ENCODE data around the gene PSENEN.

Gene PSENEN

DNA sequence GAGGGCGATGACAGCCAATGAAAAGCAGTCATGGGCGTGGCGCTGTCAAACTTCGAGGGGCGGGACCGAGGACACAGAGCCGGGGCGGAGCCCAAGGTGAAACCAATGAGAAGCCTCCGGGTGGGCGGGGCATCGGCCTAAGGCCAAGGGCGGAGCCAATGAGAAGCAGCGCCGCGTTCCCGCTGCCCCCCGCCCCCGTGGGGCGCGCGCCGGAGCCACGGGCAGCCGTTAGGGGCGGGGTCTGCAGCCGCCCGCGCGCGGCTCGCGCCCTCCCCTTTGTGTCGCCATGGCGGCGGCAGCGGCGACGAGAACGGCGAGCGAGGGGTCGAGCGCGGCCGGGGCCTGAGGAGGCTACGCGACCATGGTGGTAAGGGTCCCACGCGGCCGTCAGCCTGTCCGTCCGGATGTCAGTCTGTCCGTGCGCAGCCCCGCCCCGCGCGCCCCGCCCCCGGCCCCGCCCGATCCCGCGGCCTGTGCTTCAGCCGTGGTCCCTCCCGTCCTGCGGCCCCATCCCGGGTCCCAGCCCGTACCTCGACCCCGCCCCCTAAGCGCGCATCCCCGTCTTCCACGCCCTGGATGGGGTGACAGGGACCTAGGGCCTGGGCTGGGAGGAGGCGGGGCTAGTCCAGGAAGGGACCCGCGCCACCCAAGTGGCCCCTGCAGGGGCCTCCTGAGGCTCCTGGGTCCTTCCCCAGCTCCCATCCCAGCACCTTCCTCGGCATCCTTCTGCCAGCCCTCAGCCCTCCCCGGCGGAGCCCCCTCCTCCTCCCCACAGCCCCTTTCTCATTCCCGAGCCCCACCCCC is 30.0 kb downstream of the PSENEN start, which contains the start of gene ARHGAP33:
Gene ARHGAP33, plus strand, starts transcription at position 267 of the 804 bp plus-strand sequence. Its CDS starts 95 bp downstream, at position 362.
- peak; percentile 99 for DNase-seq

DNA sequence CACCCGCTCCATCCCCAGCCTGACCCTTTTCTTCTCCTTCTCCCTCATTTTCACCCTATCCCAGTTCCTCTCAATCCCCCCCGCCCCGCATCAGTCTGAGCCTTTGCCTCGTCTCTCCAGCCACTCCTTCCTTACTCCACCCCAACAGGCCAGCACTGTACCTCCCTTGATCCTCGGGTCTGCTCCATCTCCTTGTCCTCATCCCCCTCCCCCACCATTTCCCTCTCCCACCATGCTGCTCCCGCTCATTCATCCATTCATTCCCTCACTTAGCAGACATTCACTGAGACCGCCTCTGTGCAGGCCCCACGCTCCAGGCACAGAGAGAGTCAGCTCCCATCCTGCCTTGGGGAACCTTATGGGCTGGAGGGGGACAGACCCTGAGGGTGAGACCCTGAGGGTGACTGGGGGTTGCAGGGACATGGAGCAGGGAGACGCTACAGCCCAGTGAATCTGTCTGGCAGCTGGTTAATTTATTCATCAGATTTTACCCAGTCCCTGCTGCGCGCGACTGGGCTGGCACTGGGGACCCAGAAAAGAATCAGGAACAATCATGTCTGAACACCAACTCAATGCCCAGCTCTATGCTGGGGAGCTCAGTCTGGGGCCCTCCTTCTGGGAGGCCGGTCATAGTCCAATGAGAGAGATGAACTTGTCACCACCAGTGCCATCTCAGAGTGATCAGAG is 30.8 kb downstream of the PSENEN start:
- no peak for DNase-seq

DNA sequence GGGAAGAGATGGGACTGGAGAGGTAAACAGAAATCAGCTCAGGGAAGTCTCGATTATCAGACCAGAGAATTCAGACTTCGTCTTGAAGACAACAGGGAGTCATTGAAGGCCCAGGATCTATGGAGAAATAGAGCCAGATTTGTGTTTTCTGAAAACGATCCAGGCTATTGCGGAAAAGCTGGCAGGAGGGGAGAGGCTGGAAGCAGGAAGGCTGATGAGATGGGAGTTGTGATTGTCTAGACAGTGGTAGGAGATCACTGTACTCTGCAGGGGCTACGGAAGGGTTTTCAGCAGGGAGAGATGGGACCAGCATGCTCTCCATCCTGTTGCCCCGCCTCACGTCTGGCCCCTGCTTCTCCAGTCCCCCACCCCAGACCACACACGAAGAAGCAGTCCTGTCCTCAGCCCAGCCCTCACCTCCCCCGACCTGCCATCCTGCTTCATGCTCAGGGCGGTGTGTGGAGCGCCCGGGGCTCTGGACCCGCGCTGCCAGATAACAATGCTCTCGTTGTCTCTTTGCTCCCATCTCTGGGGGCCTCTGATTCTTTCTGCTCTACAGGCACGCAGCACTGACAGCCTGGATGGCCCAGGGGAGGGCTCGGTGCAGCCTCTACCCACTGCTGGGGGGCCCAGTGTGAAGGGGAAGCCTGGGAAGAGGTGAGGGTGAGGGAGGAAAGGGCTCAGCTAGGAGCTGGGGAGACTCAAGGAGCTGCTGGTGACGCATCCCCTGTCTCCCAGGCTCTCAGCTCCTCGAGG is 31.8 kb downstream of the PSENEN start:
- DNase-seq = no peak

DNA sequence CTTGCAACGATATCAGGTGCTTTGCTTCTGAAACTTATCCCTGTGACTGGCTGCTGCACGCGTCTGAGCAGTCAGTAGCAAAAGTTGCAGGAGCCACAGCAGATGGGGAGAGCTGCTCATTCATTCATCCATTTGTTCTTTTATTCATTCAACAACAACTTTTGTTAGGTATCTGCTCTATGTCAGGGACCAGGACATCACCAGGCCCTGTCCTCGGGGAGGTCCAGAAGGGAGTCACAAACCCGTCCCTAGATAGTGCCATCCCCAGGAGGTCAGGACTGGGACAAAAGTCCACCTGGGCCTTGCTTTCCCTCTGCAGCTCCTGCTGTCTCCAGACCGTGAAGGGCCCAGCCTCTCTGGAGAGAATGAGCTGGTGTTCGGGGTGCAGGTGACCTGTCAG is 32.5 kb downstream of the PSENEN start:
- DNase-seq = no peak

DNA sequence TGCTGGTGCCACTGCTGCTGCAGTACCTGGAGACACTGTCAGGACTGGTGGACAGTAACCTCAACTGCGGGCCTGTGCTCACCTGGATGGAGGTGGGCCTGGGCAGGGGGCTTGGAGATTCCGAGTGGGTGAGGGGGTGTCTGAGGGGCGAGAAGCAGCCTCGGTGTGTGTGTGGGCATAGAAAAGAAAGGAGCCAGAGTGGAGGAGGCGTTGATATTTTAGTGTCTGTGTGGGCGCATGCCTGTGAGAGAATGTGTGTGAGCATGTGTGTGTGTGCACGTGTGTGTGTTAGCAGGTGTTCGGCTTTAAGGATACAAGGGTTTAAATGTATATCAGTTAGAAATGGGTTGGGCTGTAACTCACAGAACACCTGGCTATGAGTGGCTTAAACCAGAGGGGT is 33.6 kb downstream of the PSENEN start:
- DNase-seq = no peak

DNA sequence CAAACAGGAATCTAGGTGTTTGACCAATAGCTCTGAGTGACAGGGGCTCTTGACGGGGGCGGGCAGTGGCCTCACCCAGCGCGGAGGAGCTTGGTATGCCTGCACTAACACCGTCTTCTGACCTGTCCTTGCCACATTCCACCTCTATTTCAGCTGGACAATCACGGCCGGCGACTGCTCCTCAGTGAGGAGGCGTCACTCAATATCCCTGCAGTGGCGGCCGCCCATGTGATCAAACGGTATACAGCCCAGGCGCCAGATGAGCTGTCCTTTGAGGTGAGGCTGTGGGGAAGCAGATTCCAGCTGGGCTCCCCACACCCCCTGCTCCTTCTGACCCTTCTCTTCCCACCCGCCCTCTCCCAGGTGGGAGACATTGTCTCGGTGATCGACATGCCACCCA is 34.6 kb downstream of the PSENEN start:
- no peak for DNase-seq

DNA sequence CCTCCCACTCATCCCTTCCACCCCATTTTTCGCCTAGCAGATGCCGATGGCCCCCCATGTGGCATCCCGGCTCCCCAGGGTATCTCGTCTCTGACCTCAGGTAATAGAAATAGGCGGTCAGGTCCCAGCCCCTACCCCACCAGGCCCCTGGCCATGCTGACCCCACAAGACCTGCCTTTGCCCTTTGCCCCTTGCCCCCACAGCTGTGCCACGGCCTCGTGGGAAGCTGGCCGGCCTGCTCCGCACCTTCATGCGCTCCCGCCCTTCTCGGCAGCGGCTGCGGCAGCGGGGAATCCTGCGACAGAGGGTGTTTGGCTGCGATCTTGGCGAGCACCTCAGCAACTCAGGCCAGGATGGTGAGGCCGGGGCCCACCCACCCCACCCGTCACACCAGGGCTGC is 35.3 kb downstream of the PSENEN start:
- DNase-seq = no peak

DNA sequence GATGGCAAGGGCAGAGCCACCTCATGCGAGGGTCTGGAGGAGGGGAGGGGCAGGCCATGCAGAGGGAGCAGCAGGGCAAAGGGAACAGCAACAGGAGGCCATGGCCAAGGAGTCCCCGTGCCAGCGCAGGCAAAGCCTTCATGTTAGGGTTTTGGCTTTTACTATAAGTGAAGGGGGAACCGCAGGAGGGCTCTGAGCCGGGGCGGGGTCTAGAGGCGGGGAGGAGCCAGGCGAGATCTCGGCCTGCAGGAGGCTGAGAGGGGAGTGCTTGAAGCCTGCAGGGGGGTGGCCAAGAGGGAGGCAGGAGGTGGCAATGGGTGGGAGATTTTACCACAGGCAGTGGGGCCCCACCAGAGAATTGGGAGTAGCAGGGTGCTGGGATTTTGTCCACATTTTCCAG is 36.2 kb downstream of the PSENEN start:
- no peak for DNase-seq

DNA sequence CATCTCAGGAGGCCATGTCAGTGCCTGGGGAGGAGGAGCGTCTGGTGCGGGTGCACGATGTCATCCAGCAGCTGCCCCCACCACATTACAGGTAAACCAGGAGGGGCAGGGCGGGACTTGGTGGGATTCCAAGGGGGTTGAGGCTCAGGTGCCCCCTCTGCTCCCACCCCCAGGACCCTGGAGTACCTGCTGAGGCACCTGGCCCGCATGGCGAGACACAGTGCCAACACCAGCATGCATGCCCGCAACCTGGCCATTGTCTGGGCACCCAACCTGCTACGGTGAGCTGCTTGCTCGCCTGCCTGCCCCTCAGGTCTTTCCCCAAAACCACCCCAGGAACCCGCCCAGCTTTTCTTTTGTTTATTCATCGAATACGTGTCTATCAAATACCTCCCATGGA is 37.1 kb downstream of the PSENEN start:
- DNase-seq = no peak

DNA sequence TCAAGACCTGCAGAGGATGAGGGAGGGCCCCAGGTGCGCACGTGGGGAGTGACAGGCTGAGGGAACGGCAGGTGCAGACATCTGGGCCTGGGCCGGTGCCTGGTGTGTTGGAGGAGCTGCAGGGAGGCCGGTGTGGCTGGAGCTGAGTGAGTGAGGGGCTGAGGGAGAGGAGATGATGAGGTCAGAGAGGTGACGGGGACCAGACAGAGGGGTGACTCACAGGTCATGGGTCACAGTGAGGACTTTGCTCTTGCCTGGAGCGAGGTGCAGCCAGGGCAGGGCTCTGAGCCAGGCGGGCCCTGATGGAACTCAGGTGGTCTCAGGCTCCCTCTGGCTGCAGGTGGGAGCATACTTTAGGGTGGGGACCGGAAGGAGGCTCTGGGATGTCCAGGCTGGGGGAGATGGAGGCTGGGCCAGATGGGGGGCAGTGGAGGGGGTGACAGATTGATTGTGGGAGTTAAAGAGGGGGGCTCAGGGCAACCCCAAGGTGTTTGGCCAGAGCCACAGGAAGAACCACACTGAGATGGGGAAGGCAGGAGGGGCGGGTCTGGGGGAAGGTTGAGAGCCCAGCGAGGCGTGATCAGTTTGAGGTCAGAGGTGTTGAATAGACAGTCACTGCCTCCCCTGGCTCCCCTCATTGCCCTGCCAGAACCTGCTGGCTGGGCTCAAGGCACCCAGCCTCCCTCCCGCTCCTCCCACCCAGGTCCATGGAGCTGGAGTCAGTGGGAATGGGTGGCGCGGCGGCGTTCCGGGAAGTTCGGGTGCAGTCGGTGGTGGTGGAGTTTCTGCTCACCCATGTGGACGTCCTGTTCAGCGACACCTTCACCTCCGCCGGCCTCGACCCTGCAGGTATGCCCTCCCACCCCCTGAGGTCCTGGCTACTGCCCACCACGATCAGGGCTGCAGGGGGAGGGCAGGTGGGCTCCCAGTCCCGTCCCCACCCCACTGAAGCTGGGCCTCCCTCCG is 38.3 kb downstream of the PSENEN start:
- DNase-seq = no peak

DNA sequence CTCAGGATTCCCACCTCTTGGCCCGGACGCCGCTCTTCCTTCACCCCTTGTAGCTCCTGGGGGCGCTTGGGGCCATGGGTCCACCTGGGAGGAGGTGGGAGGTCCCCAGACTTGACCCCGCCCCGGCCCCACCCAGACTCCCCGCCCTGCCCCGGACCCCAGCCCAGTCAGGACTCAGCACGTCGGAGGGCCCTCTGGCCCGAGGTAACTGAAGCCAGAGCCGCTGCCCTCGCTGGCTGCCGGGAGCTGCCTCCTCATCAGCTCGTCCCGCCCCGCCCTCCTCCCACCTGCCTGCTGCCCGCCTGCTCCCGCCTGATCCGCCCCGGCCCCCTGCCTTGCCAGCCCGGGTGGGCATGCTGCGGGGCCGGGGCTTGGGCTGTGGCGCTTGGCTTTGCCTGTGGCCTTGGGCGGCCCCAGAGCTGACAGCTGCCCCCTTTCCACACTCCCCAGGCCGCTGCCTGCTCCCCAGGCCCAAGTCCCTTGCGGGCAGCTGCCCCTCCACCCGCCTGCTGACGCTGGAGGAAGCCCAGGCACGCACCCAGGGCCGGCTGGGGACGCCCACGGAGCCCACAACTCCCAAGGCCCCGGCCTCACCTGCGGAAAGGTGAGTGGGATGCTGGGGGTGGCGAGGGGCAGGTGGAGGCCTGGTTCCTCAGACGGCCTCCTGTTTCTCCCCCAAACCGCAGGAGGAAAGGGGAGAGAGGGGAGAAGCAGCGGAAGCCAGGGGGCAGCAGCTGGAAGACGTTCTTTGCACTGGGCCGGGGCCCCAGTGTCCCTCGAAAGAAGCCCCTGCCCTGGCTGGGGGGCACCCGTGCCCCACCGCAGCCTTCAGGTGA is 39.3 kb downstream of the PSENEN start:
- no peak for DNase-seq

DNA sequence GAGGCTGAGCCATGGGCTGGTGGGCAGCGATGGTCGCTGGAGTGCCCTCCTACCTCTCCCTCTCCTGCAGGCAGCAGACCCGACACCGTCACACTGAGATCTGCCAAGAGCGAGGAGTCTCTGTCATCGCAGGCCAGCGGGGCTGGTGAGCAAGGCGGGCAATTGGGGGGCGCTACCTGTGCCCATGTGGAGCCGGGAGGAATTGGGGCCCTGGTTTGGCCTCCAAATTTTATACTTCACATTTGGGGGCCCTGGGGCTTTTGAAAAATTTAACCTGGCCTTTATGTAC is 39.8 kb downstream of the PSENEN start:
- DNase-seq = no peak

DNA sequence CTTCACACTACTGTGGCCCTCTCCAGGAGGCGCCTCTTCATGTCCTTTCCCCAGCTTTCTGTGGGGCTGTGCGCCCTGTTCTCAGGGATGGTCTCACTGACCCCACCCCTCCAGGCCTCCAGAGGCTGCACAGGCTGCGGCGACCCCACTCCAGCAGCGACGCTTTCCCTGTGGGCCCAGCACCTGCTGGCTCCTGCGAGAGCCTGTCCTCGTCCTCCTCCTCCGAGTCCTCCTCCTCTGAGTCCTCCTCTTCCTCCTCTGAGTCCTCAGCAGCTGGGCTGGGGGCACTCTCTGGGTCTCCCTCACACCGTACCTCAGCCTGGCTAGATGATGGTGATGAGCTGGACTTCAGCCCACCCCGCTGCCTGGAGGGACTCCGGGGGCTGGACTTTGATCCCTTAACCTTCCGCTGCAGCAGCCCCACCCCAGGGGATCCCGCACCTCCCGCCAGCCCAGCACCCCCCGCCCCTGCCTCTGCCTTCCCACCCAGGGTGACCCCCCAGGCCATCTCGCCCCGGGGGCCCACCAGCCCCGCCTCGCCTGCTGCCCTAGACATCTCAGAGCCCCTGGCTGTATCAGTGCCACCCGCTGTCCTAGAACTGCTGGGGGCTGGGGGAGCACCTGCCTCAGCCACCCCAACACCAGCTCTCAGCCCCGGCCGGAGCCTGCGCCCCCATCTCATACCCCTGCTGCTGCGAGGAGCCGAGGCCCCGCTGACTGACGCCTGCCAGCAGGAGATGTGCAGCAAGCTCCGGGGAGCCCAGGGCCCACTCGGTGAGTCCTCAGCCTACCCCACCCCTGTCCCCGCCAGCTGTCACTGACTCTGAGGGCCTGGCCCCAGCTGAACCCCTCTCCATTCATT is 41.1 kb downstream of the PSENEN start:
- no peak for DNase-seq

DNA sequence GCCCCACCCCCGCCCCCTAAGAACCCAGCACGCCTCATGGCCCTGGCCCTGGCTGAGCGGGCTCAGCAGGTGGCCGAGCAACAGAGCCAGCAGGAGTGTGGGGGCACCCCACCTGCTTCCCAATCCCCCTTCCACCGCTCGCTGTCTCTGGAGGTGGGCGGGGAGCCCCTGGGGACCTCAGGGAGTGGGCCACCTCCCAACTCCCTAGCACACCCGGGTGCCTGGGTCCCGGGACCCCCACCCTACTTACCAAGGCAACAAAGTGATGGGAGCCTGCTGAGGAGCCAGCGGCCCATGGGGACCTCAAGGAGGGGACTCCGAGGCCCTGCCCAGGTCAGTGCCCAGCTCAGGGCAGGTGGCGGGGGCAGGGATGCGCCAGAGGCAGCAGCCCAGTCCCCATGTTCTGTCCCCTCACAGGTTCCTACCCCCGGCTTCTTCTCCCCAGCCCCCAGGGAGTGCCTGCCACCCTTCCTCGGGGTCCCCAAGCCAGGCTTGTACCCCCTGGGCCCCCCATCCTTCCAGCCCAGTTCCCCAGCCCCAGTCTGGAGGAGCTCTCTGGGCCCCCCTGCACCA is 41.9 kb downstream of the PSENEN start:
- no peak for DNase-seq

DNA sequence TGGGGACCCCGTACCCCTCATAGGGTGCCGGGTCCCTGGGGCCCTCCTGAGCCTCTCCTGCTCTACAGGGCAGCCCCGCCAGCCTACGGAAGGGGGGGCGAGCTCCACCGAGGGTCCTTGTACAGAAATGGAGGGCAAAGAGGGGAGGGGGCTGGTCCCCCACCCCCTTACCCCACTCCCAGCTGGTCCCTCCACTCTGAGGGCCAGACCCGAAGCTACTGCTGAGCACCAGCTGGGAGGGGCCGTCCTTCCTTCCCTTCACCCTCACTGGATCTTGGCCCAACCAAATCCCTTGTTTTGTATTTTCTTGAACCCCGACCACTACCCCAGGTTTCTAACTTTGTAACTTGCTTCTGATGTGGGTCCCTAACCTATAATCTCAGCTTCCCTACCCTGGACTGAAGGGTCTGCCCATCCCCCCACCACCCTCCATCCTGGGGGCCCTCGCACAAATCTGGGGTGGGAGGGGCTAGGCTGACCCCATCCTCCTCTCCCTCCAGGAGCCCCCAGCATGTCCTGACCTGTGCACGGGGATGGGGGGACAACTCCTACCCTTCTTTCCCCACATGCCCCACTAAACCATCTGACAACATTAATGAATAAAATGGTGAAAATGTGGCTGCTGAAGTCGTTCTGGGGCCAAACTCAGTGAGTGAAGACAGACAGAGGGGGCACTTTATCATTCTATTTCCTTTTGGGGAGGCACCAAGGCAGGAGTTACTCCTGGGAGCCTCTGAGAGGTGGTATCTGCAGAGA is 42.9 kb downstream of the PSENEN start:
- no peak for DNase-seq

DNA sequence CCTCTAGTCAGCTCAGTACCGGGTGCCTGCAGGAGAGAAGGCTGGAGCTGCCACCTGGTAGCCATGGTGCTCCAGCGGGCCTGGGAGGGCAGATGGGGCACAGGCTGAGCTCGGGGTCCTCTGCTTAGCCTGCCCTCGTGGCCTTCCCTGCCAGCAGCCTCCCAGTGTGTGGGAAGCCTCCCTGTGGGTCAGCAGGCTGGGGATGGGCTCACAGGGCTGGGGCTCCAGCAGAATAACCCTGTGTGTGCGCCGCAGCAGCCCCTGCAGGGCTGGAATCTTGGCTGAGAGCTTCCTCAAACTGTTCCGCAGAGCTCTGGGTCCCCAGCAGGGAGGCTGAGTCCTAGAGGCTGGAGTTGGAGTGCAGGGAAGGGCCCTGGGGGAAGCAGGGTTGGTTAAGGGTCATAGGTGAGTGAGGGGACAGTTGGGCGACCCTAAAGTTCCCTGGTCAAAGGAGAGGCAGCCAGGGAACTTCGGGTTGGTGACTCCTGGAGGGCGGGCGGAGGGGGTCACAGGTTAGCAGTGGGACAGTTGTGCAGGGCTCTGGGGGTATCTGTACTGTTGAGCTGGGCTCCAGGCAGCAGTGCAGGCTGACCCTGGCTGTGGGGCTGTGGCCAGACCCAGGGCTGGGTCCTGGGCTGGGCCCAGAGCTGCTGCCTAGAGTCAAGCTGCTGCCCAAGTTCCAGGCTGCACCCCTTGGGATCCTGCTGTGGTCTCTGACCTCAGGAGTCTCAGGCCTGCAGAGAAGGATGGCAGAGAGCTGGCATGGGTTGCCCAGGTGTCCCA is 43.9 kb downstream of the PSENEN start:
- no peak for DNase-seq

DNA sequence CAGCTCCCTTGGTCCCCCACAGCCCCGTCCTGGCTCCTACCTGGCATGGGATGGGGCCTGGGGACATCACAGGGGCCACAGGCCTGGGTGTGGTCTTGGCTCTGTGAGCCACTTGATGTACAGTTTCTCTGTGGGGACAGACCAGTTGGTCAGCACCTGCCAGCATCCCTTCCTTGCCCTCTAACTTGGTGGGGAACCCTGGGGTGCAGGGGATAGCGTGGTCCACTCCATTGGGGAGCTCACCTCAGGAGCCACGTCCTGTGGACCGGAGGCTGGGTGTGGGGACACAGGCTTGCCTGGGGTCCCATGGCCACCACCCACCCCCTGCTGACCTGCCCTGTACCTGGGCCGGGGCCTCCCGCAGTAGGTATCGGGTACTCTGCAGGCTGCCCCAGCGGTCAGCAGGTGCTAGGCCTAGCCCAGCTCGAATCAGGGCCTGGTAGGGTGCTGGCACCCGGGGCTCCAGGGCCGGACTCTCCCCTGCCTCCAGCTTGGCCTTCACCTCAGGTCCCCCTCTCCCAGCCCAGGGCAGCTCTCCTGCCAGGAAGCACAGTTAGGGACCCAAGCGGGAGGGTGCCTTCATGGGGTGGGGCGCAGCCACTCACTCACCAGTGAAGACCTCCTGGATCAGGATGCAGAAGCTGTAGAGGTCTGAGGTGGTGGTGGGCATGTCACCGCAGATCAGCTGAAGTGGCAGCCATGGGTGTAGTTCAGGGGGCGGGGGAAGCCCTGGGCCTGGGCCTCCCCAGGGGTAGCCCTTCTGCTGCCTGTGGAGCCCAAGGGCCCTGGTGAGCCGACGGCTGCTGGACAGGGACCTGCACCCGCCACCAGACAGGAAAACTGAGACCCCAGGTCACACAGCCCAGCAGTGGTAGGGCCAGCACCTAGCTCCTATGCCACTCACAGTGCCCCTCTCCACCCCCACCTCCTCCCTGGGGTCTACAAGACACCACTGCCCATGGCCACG is 44.8 kb downstream of the PSENEN start:
- no peak for DNase-seq
